VCaP (cell line): ENCODE data around the gene ADAM22.

Experiments
- H3K27ac ChIP-seq: fragments of 450-650 bp; 2 replicates; pipeline ENCODE4 v1.5.1; 2017
- CTCF ChIP-seq: fragments of 450-650 bp; conservative IDR thresholded peaks from 2 replicates; pipeline ENCODE4 v1.5.1; 2017; ENCODE audit warnings: mild to moderate bottlenecking, moderate library complexity

Gene ADAM22

DNA sequence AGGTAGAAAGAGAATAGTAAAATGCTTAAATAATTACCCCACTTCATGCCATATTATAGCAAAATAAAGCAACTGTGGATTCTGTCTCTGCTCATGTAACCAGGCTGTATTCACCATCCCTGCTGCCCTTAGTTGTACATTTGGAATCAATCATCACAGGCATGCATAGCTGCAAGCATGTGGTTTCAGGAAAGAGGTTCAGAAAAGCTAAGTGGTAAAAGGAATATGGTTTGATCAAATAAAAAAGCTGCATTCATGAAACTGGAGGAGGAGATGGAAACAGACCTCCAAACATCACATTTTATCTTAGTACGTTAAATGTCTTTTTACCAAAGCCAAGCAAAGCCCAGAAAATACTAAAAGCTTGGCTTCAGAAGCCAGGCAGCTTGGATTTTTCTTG lies 81.3 kb downstream of the ADAM22 start:
- H3K27ac ChIP-seq: no peak overlapping the region
- no peak for TF ChIP-seq CTCF

DNA sequence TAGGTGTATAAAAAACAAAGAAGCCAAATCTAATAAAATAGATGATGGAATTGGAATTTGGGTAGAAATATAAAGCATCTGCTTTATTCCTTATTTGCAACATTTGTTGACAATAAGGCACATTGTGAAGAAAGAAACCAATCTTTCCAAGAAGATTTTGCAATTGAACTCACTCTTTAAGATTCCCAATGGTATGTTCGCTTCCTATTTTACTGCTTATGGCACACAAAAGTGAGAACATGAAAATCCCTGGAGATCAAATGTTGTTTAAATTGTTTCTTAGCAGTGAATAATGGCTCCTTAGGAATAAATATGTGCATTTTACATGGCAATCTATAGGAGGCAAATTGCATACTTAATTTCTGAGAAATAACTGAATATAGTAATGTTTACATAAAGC lies 84.5 kb downstream of the ADAM22 start:
- no peak overlapping the region for H3K27ac ChIP-seq
- TF ChIP-seq CTCF: no peak

- H3K27ac ChIP-seq: no peak overlapping the region
- TF ChIP-seq CTCF: no peak
Observed at GRCh38 chr7:88020953-88021665, 87.1 kb downstream of the ADAM22 start.

- no peak overlapping the region for H3K27ac ChIP-seq
- no peak for TF ChIP-seq CTCF
Observed at GRCh38 chr7:88027724-88028123, 93.7 kb downstream of the ADAM22 start.

DNA sequence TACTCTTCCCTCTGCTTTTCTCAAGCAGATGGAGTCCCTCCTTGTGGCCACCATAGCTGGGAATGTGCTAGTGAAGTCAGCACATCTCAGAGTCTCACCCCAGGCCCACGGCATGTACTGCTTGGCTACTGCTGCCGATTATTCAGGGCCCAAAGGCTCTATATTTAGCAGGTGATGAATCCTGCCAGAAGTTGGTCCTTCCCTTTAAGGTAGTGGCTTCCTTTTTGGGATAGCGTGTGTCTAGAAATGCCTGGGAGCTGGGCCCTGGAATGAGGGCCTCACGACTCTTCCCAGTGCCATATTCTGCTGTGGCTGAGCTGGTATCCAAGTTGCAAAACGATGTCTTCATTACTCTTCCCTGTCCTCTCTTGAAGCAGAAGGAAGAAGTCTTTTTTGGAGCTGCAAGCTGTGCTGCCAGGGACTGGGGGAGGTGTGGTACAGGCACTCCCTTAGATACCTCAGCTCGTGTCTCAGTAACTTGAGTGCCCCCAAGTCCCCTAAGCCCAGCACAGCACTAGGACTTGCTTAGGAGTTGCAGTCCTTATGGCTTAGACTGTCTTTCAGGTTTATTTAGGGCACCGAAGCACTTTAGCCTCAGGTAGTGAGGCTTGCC lies 100.1 kb downstream of the ADAM22 start:
- H3K27ac ChIP-seq: no peak overlapping the region
- TF ChIP-seq CTCF: no peak

DNA sequence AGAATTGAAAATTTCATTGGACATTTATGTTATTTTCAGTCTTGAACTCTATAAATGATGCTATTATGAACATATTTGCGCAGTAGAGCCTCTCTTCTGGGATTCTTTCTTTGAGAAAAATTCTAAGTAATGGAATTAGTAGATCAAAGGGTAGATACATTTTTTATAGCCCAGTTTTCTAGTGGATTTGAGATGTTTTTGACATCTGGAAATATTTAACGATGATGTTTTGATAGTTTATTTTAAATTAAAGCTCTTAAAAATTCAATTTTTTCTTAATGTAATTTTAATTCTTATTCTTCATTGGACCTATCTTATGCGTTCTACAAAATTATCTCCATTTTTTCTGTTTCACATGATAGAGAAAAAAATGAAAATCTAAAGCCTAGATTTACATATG lies 103.0 kb downstream of the ADAM22 start:
- H3K27ac ChIP-seq: no peak overlapping the region
- no peak for TF ChIP-seq CTCF

- no peak overlapping the region for H3K27ac ChIP-seq
- TF ChIP-seq CTCF: no peak
Observed at GRCh38 chr7:88040694-88041093, 106.6 kb downstream of the ADAM22 start.
